HepG2 (cell line): Measurements from ENCODE around the gene PIGO. TPM values are rescaled to one million over a fixed set of nuclear protein-coding genes. Genes with fewer than 3 reads are reported as not detected.

ENCODE experiments used
- ASH2L ChIP-seq: fragments of 300-600, 200-600 bp; sonication (generic); IDR thresholded peaks from 2 replicates; pipeline ENCODE4 v1.7.0; 2017; ENCODE audit warnings: low read depth, mild to moderate bottlenecking, moderate library complexity, mixed read lengths, low read length; ENCODE audit not compliant: insufficient read length
- IRX3 ChIP-seq: sonication (generic); formaldehyde crosslinking; IDR thresholded peaks from 2 replicates; pipeline ENCODE4 v1.8.1; 2023; ENCODE audit warnings: mild to moderate bottlenecking, low read depth, missing genetic modification reagents, borderline replicate concordance
- KDM3A ChIP-seq: IDR thresholded peaks from 2 replicates; pipeline ENCODE4 v1.6.1; 2018; ENCODE audit warnings: low read depth, missing compliant biosample characterization
- NFYC ChIP-seq: IDR thresholded peaks from 2 replicates; pipeline ENCODE4 v1.6.1; 2016; ENCODE audit warnings: missing genetic modification reagents, missing compliant biosample characterization
- POLR2AphosphoS5 ChIP-seq: IDR thresholded peaks from 2 replicates; pipeline ENCODE4 v1.6.1; 2012; ENCODE audit warnings: low read depth, low read length
- SP1 ChIP-seq, 2 experiments: fragments of 450-650 bp in 1 of 2; sonication (generic) in 1 of 2; formaldehyde crosslinking in 1 of 2; IDR thresholded peaks; 2 replicates each; pipeline versions ENCODE4 v1.4.0 to v1.6.1; 2016 to 2020; ENCODE audit warnings: missing genetic modification reagents in 1 of 2
- TAF1 ChIP-seq: sonication (generic); formaldehyde crosslinking; IDR thresholded peaks from 2 replicates; pipeline ENCODE4 v1.4.0; 2020; ENCODE audit warnings: missing genetic modification reagents
- TEF ChIP-seq: sonication (generic); formaldehyde crosslinking; IDR thresholded peaks from 2 replicates; pipeline ENCODE4 v1.5.0; 2020; ENCODE audit warnings: missing genetic modification reagents
- ZKSCAN5 ChIP-seq: sonication (generic); formaldehyde crosslinking; IDR thresholded peaks from 2 replicates; pipeline ENCODE4 v1.5.1; 2020; ENCODE audit warnings: mild to moderate bottlenecking, missing genetic modification reagents
- ZNF337 ChIP-seq: sonication (generic); formaldehyde crosslinking; IDR thresholded peaks from 2 replicates; pipeline ENCODE4 v1.5.1; 2020; ENCODE audit warnings: missing genetic modification reagents, low read depth, mild to moderate bottlenecking, borderline replicate concordance
- ZNF569 ChIP-seq: sonication (generic); formaldehyde crosslinking; IDR thresholded peaks from 2 replicates; pipeline ENCODE4 v1.5.0; 2020; ENCODE audit warnings: mild to moderate bottlenecking, missing genetic modification reagents, moderate library complexity, borderline replicate concordance
- polyA plus RNA-seq, 8 experiments: library from polyadenylated mRNA; depleted of rRNA in 3 of 8; stranded (reverse) in 7 of 8; unstranded in 1 of 8; fragments of >200 nt; fragmentation: Illumina TruSeq in 4 of 8; extraction: Trizol in 4 of 8; gene quantifications; 2 replicates each; pipeline versions ENCODE4 v1.2.1 to v1.2.3, GENCODE V29; 2011 to 2016; ENCODE audit warnings: low read depth in 4 of 8, missing spikeins in 1 of 8, mixed read lengths in 1 of 8; ENCODE audit not compliant: insufficient read depth in 1 of 8
- total RNA-seq, 5 experiments: library from RNA; depleted of rRNA; stranded (reverse); fragments of >200 nt; fragmentation: Illumina TruSeq; extraction: Trizol; gene quantifications; 2 replicates each; pipeline ENCODE4 v1.2.3, GENCODE V29; 2016; ENCODE audit warnings: low read depth in 1 of 5
- TF ChIP-seq, protein P1 (sequence below): IDR thresholded peaks from 2 replicates; pipeline ENCODE4 v1.6.1; 2012; ENCODE audit warnings: low read depth, low read length, improper control_type of control experiment
- TF ChIP-seq, protein P2 (sequence below), 2 experiments: sonication (generic) in 1 of 2; formaldehyde crosslinking in 1 of 2; IDR thresholded peaks; 2 replicates each; pipeline versions ENCODE4 v1.4.0 to v1.6.1; 2016 to 2020; ENCODE audit warnings: borderline replicate concordance in 1 of 2, low read depth in 1 of 2, mild to moderate bottlenecking in 1 of 2, missing genetic modification reagents in 1 of 2
- TF ChIP-seq, protein P3 (sequence below): sonication (generic); formaldehyde crosslinking; IDR thresholded peaks from 2 replicates; pipeline ENCODE4 v1.5.1; 2020; ENCODE audit warnings: missing genetic modification reagents, mild to moderate bottlenecking, borderline replicate concordance
- TF ChIP-seq, protein P4 (sequence below): sonication (generic); formaldehyde crosslinking; IDR thresholded peaks from 2 replicates; pipeline ENCODE4 v1.8.1; 2022; ENCODE audit warnings: mild to moderate bottlenecking, missing genetic modification reagents

Gene PIGO
- total and polyA plus RNA-seq, 2 of the 13 experiments (the other 11 are each of a cell fraction or from before 2014, with no cell fraction given): 20.5 to 26.2 TPM

- TF ChIP-seq, protein P1, sequence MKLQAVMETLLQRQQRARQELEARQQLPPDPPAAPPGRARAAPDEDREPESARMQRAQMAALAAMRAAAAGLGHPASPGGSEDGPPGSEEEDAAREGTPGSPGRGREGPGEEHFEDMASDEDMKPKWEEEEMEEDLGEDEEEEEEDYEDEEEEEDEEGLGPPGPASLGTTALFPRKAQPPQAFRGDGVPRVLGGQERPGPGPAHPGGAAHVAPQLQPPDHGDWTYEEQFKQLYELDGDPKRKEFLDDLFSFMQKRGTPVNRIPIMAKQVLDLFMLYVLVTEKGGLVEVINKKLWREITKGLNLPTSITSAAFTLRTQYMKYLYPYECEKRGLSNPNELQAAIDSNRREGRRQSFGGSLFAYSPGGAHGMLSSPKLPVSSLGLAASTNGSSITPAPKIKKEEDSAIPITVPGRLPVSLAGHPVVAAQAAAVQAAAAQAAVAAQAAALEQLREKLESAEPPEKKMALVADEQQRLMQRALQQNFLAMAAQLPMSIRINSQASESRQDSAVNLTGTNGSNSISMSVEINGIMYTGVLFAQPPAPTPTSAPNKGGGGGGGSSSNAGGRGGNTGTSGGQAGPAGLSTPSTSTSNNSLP: 0 out of 2 replicates have a peak, but pooled peaks have one; percentile 35
- 0 out of 2 replicates have a peak, but pooled peaks have one; percentile 25 for TF ChIP-seq TEF (CRISPR knock-in tag)
- no peak for TF ChIP-seq ZKSCAN5 (CRISPR knock-in tag)
- TF ChIP-seq ZNF569 (CRISPR knock-in tag): no peak
- peak; percentile 68 for TF ChIP-seq ASH2L
- TF ChIP-seq, protein P2, sequence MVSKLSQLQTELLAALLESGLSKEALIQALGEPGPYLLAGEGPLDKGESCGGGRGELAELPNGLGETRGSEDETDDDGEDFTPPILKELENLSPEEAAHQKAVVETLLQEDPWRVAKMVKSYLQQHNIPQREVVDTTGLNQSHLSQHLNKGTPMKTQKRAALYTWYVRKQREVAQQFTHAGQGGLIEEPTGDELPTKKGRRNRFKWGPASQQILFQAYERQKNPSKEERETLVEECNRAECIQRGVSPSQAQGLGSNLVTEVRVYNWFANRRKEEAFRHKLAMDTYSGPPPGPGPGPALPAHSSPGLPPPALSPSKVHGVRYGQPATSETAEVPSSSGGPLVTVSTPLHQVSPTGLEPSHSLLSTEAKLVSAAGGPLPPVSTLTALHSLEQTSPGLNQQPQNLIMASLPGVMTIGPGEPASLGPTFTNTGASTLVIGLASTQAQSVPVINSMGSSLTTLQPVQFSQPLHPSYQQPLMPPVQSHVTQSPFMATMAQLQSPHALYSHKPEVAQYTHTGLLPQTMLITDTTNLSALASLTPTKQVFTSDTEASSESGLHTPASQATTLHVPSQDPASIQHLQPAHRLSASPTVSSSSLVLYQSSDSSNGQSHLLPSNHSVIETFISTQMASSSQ (IDR thresholded peaks at IDR 0.05; ENCODE audit: low read depth): no peak
- TF ChIP-seq, protein P2 (CRISPR knock-in tag; IDR thresholded peaks at IDR 0.05; ENCODE audit: borderline replicate concordance): no peak
- peak; percentile 98 for TF ChIP-seq NFYC (CRISPR knock-in tag)
- TF ChIP-seq, protein P3, sequence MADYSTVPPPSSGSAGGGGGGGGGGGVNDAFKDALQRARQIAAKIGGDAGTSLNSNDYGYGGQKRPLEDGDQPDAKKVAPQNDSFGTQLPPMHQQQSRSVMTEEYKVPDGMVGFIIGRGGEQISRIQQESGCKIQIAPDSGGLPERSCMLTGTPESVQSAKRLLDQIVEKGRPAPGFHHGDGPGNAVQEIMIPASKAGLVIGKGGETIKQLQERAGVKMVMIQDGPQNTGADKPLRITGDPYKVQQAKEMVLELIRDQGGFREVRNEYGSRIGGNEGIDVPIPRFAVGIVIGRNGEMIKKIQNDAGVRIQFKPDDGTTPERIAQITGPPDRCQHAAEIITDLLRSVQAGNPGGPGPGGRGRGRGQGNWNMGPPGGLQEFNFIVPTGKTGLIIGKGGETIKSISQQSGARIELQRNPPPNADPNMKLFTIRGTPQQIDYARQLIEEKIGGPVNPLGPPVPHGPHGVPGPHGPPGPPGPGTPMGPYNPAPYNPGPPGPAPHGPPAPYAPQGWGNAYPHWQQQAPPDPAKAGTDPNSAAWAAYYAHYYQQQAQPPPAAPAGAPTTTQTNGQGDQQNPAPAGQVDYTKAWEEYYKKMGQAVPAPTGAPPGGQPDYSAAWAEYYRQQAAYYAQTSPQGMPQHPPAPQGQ (CRISPR knock-in tag): no peak
- TF ChIP-seq POLR2AphosphoS5: peak; percentile 88
- TF ChIP-seq, protein P4, sequence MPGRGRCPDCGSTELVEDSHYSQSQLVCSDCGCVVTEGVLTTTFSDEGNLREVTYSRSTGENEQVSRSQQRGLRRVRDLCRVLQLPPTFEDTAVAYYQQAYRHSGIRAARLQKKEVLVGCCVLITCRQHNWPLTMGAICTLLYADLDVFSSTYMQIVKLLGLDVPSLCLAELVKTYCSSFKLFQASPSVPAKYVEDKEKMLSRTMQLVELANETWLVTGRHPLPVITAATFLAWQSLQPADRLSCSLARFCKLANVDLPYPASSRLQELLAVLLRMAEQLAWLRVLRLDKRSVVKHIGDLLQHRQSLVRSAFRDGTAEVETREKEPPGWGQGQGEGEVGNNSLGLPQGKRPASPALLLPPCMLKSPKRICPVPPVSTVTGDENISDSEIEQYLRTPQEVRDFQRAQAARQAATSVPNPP: 0 out of 2 replicates have a peak, but pooled peaks have one; percentile 0
- no peak for TF ChIP-seq SP1 (IDR thresholded peaks at IDR 0.05)
- peak; percentile 56 for TF ChIP-seq SP1 (CRISPR knock-in tag; IDR thresholded peaks at IDR 0.05)
- TF ChIP-seq KDM3A (CRISPR knock-in tag): no peak
- TF ChIP-seq ZNF337 (CRISPR knock-in tag): 0 out of 2 replicates have a peak, but pooled peaks have one; percentile 38
- peak; percentile 84 for TF ChIP-seq TAF1 (CRISPR knock-in tag)
- 0 out of 2 replicates have a peak, but pooled peaks have one; percentile 57 for TF ChIP-seq IRX3 (CRISPR knock-in tag)
Measured at GRCh38 chr9:35072461-35073278, 23.7 kb downstream of the PIGO start, which contains the start of gene VCP (continued).
